Gastrocnemius medialis (tissue), 4 donors: ENCODE measurements around the gene AMTN.

Source experiments
- CTCF ChIP-seq, 5 experiments: fragments of 450-650 bp in 3 of 5; fragments of 200-600 bp in 2 of 5; sonication (generic) in 2 of 5; IDR thresholded peaks in 4 of 5; conservative IDR thresholded peaks in 1 of 5; 1 replicate in 4 of 5; 2 replicates in 1 of 5; pipeline ENCODE4 v1.5.1; 2016 to 2019; ENCODE audit warnings: antibody characterized with exemption in 5 of 5, mild to moderate bottlenecking in 3 of 5, moderate library complexity in 3 of 5
- POLR2A ChIP-seq, 2 donors: fragments of 450-650 bp; IDR thresholded peaks; one replicate each; pipeline ENCODE4 v1.6.1; 2017; ENCODE audit warnings: antibody characterized with exemption in 2 of 2, mild to moderate bottlenecking in 2 of 2, moderate library complexity in 2 of 2

- TF ChIP-seq POLR2A (IDR thresholded peaks at IDR 0.05) (no peak), CTCF (IDR thresholded peaks at IDR 0.05 in 4 of 5, conservative IDR thresholded peaks at IDR 0.05 in 1 of 5) (no peak)
Measured at GRCh38 chr4:70581980-70582379, 63.6 kb downstream of the AMTN start.
